Fibroblast of upper back skin (primary cell): Measurements from ENCODE around the gene DPH1.

Source experiments
- DNase-seq: peaks from one replicate; pipeline ENCODE4 v3.0.0-alpha.2; 2013

Gene DPH1

GRCh38 chr17:2028737-2029136 is 1.2 kb upstream of the DPH1 start:
- no peak for DNase-seq

- DNase-seq: no peak
These were observed 818 bp downstream of the DPH1 start for GRCh38 chr17:2030779-2031163.

- DNase-seq: no peak
These were observed 3.2 kb downstream of the DPH1 start for GRCh38 chr17:2033153-2033552.

DNA sequence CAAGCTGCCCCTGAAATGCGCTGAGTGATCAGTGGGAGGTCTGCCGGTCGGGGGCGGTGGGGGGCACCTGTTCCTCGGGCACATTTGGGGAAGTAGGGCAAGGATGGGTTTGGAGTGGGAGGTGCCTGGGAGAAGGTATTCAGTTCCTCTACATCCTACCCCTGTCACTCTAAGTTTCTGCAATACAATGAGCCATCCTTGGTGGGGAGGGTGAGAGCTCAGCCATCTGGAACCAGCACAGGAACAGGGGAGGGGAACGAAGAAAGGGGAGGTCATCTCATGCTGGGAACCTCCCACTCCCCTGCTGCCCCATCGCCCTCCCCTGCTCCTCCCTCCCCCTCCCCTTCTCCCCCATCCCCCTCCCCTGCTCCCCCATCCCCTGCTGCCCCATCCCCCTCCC is 4.2 kb downstream of the DPH1 start:
- peak; percentile 89 for DNase-seq

- peak; percentile 98 for DNase-seq
These were observed 5.0 kb downstream of the DPH1 start for GRCh38 chr17:2034806-2035540.

DNA sequence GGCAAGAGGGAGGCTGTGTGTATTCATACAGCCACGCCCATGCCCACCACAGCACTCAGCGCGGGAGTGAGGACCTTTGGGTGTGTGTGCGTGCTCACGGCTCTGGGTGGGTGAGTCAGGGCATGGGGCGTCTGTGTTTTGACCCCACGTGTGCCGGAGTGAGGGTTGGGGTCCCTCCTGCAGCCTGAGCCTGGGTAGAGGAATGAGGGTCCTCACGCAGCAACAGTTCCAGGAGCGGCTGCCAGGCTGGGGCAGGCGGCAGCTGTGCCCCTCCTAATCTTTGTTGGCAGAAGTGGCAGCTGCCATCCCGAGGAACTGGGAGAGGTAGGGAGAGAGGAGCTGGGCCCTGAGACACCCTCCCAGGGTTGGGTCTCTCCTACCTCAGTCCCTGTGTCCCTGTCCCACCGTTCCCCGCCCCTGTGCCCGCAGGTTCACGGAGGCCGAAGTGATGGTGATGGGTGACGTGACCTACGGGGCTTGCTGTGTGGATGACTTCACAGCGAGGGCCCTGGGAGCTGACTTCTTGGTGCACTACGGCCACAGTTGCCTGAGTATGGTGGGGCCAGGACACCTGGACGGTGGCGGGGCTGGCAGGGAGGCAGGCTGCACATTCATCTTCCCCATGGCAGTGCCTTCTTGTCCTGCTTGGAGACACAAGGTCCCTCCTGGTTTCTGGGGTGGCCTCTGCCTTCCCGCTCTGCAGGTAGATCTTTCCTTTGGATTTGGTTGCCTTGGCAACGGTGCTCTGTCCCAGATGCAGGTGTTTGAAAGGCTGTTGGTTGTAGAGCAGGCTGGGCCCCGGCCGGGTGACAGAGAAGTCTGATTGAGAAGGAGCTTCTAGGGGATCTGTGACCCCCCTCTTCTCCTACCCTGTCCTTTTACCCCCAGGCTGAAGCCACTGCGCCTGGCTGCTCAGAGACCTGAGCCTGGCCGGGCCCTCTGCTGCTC is 5.9 kb downstream of the DPH1 start:
- DNase-seq: no peak

GRCh38 chr17:2037155-2037554 is 7.2 kb downstream of the DPH1 start:
- no peak for DNase-seq

DNA sequence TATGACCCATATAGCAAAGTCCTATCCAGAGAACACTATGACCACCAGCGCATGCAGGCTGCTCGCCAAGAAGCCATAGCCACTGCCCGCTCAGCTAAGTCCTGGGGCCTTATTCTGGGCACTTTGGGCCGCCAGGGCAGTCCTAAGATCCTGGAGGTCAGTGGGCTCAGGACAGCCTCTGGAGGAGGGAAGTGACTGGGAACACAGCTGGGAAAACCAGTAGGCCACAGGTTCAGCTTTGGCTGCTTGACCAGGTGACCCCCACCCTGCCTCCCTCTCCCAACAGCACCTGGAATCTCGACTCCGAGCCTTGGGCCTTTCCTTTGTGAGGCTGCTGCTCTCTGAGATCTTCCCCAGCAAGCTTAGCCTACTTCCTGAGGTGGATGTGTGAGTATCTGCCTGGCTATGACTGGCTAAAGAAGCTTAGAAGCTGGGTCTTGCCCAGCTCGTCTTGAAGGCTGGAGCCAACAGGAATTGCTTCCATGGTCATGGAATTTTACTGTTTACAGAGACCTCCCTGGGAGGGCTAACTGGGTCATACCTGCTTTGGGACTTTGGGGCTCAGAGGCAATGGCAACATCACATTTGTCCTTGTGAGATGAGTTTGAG is 10.4 kb downstream of the DPH1 start:
- no peak for DNase-seq

GRCh38 chr17:2040942-2041560 is 11.1 kb downstream of the DPH1 start:
- no peak for DNase-seq

DNA sequence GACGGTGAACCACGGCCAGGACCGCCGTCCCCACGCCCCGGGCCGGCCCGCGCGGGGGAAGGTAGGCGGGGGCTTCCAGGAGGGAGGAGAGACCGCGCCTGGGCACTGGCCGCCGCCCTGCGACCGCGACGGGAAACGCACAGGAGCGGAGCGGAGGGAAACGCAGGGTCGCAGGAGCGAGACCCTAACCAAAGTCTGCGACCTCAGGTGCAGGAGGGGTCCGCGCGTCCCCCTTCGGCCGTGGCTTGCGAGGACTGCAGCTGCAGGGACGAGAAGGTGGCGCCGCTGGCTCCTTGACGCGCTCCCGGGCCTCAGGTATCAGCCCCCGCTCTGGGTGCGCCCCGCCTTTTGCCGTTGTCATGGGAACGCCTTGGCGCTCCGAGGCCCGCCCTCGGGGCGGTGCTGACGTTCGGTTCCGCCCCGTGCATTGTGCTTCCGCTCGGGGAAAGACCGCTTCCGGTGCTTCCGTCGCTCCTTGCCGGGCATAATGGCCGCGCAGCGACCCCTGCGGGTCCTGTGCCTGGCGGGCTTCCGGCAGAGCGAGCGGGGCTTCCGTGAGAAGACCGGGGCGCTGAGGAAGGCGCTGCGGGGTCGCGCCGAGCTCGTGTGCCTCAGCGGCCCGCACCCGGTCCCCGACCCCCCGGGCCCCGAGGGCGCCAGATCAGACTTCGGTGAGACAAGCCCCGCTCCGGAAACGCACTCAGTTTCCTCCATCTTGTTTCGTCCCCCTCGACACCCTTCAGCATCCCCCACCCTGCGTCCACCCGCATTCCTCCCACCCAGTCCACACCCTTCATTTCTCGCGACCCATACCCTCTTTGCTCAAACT is 11.8 kb downstream of the DPH1 start, which contains the start of gene OVCA2:
Gene OVCA2, plus strand, starts transcription at position 462 of the 829 bp plus-strand sequence. Its CDS starts 26 bp downstream, at position 488.
- DNase-seq: peak; percentile 94

DNA sequence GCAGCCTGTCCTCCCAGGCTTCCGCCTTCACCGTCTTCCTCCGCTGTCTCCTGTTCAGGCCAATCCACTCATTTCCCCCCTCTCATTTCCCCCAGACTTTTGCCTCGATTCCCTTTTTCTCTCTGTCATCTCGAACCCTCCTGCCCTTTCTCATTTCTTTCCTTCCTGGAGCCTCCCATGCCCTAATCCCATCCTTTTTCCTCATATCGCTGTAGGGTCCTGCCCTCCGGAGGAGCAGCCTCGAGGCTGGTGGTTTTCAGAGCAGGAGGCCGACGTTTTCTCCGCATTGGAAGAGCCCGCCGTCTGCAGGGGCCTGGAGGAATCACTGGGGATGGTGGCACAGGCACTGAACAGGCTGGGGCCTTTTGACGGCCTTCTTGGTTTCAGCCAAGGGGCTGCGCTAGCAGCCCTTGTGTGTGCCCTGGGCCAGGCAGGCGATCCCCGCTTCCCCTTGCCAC is 12.5 kb downstream of the DPH1 start:
- DNase-seq: peak; percentile 43

DNA sequence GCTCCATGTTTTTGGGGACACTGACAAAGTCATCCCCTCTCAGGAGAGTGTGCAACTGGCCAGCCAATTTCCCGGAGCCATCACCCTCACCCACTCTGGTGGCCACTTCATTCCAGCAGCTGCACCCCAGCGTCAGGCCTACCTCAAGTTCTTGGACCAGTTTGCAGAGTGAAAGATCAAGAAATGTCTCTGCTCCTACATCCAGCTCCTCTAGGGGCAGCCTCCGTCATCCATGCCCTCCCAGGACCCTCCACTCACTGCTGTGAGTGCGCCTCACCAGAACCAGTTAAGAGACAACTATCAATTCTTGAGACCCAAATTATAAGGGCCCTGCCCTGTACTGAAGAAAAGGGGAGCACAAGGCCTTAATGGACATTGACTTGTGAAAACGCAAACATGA is 13.0 kb downstream of the DPH1 start:
- DNase-seq: no peak

DNA sequence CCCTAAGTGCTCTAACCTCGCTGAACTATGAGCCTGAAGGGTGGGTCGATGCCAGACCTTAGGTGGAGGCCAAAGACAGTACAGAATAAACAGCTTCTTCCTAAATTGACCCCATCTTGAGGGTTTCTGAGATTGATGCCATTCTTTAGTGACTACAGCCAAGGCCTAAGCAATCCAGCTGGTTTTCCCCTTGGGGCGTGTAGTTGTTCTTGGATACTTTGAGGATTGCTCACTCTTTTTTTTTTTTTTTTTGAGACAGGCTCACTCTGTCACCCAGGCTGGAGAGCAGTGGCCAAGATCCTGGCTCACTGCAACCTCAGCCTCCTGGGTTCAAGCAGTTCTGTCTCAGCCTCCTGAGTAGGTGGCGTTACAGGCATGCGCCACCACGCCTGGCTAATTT is 13.8 kb downstream of the DPH1 start:
- peak; percentile 63 for DNase-seq

GRCh38 chr17:2044263-2044894 is 14.4 kb downstream of the DPH1 start:
- DNase-seq: no peak

DNA sequence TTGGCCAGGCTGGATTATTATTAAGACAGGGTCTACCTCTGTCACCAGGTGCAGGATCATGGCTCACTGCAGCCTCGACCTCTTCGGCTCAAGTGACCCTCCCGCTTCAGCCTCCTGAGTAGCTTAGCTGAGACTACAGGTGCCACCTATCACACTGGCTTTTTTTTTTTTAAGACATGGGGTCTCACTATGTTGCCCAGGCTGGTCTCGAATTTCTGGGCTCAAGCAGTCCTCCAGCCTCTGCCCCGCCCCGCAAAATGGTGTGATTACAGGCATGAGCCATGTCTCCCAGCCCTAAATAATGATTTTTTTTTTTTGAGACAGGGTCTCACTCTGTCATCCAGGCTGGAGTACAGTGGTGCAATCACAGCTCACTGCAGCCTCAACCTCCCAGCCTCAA is 17.6 kb downstream of the DPH1 start:
- DNase-seq: no peak

GRCh38 chr17:2048805-2049204 is 18.9 kb downstream of the DPH1 start:
- no peak for DNase-seq

- DNase-seq: peak; percentile 80
These were observed 19.7 kb downstream of the DPH1 start for GRCh38 chr17:2049333-2050299.

- DNase-seq: peak; percentile 69
These were observed 20.5 kb downstream of the DPH1 start for GRCh38 chr17:2050300-2051060.
